Hematopoietic multipotent progenitor cell (in vitro differentiated cells): ENCODE data around the gene DLG5. TPM values are rescaled to one million over a fixed set of nuclear protein-coding genes. Genes with fewer than 3 reads are reported as not detected.

Source experiments
- DNase-seq, 3 donors: peaks; one replicate each; pipeline ENCODE4 v3.0.0-alpha.2; 2011 to 2015; ENCODE audit warnings: low read depth in 2 of 3, low spot score in 2 of 3
- total RNA-seq: library from RNA; depleted of rRNA; stranded (reverse); fragments of >200 nt; gene quantifications from one replicate; pipeline ENCODE4 v1.2.3, GENCODE V29; 2012

DLG5 gene
- total RNA-seq, 1 donor = 9.2 TPM

DNA sequence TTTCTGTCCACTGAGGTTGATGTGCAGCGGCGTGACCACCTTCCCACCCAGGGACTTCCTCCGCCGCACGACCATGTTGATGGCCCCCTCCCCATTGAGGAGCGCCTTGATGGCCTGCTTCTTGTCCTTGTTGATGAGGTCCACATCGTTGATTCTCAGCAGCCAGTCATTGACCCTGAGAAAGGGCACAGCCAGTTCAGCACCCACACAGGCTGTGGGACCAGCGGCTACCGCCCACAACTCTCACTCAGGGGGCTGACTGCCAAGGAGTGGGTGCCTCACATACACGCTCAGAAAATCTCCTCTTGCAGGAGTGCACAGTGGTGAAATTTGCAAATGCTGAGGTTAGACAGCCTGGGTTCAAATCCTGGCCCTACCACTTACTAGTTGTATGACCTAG lies 97.2 kb downstream of the DLG5 start:
- DNase-seq = no peak

DNA sequence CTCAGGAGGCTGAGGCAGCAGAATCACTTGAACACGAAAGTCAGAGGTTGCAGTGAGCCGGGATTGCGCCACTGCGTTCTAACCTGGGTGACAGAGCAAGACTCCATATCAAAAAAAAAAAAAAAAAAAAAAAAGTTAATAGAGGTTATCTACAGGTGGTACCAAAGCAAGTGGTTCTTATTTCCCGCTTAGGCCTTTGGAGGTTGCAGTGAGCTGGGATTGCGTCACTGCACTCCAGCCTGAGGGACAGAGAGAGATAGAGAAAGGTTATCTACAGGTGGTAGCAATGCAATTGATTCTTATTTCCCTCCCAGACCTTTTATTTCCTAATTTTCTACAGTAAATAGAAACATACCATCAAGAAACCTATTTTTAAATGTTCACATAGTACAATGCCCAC lies 98.2 kb downstream of the DLG5 start:
- DNase-seq = no peak

DNA sequence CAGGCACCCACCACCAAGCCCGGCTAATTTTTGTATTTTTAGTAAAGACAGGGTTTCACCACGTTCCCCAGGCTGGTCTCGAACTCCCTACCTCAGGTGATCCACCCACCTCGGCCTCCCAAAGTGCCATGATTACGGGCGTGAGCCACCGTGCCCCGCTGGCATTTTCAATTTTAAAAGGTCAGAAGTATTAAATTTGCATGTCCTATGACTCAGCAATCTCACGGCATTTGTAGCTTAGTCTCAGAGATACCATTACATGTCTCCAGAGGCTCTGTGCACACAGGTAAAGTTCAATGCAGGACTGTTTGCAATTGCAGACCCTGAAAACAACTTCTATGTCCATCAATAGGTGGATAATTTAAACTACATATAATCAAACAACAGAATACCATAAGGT lies 99.2 kb downstream of the DLG5 start:
- no peak for DNase-seq

DNA sequence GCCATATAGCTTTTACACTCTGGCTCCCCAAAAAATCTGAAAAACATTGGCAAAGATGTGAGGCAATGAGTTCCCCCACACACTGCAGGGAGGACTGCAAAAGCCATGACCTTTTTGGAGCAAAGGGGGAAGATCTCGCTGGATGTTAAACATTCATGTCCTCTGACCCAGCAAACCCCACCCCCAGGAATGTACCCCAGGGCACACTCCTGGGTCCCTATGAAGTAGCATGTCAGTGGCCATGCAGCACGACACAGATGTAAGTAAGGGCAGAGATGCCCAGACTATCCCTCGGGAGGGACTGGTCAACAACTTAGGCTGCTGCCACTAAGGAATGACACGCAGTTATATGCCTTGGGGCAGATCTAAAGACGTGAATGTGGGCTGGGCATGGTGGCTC lies 100.6 kb downstream of the DLG5 start:
- no peak for DNase-seq

DNA sequence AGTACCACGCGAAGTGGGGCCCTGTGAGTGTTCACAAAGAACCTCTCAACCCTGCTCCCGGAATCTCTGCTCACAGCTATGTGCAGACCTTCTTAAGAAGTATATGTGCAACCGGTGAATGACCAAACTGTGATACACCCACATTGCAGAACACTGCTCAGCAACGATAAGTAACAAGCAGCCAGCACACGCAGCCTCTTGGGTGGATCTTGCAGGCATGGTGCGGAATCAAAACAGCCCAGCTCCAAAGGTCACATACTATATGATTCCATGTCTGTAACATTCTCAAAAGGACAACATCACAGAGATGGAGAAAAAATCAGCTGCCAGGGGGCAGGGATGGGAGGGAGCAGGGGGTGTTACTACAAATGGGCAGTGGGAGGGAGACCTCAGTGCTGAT lies 101.6 kb downstream of the DLG5 start:
- no peak for DNase-seq

DNA sequence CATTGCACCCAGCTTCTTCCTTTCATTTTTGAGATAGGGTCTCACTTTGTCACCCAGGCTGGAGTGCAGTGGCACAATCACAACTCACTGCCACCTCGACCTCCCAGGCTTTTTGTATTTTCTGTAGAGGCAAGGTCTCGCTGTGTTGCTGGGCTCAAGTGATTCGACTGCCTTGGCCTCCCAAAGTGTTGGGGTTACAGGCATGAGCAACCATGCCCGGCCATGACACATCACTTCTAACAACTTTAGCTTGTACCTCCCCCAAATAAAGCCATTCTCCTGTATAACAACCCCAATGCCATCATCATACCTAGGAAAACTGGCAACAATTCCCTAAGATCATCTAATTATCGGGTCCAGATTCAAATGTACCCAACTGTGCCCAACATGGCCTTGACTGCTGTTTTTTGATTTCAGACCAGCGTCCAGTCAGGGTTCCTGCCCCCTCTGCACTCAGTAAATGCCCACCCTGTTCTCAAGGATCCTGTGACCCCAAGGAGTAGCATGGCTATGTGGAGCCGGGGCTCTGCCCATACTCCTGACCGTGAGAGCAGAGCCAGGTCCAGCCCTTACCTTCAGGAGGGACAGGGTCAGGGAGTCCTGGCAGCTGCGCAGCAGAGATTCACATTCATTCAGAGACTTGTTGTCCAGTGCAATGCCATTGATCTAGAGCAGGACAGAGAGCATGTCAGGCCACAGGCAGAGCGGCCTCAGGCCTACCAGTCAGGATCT lies 102.6 kb downstream of the DLG5 start:
- no peak for DNase-seq

DNA sequence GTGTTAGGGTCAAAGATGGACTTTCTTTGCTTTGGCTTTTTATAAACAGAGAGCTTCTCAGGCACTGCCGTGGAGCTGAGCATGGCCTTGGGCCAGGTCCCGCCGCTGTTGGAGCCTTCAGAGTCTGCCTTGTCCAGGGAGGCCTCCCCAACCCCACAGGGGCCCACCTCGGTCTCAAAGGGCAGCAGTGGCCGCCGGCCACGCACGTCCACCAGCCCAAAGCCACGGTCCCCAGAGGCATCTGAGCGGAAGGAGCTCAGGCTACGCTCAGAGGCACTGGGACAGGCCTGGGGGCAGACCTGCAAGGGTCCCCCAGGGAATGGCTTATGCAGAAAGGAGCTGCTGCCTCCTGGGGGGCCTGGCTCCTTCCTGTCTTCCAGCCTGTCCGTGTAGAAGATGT lies 105.0 kb downstream of the DLG5 start:
- no peak for DNase-seq

DNA sequence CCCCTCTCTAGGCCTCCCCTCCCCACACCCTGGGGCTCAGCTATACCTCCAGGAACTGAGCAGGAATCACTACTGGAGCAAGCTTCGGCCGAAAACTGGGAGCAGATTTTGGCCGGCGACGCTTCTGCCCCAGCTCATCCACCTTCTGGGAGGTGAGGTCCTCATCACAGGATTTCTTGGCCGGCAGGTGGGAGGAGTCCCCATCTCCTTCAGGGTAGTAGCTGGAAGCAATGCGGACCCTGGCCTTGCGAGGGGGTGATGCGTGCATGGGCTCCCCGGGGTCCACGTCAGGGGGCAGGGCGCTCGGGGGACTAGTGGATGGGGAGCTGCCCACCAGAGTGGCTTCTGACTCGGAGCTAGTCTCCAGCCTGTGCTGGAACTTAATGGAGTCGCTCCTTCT lies 105.5 kb downstream of the DLG5 start:
- no peak for DNase-seq

DNA sequence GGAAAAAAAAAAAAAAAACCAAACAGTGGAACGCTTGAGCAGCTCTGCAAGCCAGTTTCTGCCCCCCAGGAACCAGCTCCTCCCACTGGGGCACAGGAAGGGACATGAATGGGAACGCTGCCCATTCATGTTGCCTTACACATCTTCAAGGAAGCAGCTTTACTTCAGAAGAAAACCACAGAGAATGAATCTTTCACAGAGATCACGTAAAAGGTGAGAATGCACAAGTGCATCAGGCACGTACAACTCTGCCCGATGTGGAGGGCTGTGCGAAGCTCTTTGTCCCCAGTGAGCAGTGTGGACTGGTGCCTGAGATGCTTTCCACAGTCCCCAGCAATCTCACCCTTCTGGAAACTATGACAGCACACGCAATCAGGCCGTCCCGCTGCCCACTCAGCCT lies 106.2 kb downstream of the DLG5 start:
- no peak for DNase-seq

DNA sequence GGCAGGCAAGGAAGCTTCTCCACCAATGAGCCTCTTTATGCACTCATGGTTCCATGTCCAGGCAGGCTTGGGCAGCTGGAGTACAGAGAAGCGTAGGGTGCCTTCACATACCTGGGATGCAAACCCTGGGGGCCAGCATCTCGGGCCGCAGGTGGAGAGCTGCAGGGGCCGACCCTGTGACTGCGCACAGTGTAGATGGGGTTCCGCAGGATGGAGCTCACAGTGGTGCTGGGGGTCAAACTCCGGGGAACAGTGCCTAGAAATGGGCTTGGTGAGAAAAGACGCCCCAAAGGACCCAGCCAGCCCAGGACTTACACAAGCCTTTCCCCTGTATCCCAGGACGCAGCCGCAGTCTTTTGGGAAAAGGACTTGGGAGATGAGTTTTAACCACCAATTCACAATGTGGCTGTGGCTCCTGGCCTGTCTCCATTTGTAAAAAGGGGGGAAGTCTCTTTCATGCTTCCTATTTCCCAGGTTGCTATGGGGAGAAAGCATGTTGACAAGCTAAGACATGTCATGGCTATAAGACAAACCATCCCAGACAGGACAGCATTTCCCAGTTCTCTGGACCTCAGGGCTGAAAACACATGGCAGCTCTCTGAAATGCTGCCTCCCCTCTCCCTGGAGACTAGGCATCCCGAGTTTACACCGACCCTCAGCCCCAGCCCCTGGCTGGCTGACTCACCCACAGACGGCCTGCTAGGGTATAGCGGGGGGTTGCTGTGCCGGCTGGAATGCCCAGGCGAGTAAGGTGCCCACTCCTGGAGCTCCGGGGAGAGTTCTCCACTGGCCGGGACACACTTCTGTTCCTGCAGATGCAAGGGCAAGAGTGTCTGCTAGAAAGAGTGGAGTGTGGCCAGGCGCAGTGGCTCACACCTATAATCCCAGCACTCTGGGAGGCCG lies 107.1 kb downstream of the DLG5 start:
- no peak for DNase-seq

DNA sequence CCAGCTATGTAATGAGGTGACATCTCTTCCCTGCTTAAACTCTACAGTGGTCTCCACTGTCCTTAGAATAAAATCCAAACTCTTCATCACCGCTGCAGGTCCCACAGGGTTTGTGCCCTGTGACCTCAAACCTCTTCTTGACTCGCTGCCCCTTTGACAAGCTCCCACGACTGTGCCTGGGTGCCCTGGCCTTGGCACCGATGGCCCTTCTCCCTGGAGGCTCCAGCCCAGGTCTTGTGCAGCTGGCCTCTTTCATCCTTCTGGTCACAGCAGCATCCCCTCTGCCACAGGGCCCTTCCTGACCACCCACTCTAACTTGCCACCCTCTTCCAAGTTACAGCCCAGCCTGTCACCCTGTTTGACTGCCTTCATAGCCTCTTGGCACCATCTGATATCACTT lies 108.2 kb downstream of the DLG5 start:
- DNase-seq = no peak

DNA sequence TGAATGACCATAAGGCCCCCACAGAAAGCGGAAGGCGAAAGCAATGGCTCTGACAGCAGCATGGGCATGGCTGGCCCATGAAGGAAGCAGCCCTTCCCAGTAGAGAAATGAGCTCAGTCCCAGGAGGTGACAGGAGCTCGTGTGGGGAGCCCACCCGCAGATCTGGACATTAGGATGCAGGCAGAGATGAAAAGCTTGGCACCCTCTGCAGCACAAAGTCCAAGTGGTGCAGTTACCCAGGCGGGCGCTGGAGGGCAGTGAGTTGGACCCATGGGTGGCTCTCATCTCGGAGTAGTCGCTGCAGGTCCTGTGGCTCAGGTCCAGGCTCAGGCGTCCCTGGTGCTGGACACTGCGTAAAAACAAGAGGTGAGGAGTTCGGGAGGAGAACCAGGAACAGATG lies 109.0 kb downstream of the DLG5 start:
- DNase-seq = no peak

DNA sequence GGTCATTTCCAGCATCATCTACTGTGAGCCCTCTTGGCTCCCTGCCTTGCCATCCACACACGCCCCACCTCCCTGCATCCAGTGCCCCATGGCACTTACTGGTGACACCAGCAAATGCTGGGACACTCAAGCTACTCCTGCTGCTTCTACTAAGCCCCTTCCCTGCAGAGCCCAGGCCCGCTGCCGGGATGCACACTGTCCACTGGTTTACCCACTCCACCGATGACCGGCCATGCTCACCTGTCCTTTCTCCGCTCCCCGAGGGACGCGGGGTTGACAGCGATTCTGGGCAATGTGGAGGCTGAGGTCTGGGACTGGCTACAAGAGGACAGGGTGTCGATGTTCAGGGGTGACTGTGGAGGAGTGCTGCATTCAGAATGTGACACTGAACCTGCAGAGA lies 110.2 kb downstream of the DLG5 start:
- DNase-seq = no peak

DNA sequence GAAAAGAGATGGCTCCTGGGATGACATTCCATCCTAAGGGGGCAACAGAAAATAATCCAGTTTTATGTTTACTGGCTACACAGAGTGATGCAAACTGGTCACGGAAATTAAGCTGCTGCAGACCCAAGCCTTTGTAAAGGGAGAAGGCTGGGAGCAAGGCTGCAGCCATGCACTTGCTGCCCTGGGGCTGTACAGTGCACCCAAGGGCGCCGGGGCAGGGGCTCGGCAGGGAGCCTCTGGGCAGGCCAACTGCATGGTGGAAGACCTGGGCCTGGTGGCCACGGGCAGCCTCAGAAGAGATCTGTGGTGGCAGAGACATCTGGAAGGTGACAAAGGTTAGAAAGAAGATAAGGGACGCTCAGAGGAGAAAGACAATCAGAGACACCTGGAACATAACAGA lies 113.8 kb downstream of the DLG5 start:
- no peak for DNase-seq

DNA sequence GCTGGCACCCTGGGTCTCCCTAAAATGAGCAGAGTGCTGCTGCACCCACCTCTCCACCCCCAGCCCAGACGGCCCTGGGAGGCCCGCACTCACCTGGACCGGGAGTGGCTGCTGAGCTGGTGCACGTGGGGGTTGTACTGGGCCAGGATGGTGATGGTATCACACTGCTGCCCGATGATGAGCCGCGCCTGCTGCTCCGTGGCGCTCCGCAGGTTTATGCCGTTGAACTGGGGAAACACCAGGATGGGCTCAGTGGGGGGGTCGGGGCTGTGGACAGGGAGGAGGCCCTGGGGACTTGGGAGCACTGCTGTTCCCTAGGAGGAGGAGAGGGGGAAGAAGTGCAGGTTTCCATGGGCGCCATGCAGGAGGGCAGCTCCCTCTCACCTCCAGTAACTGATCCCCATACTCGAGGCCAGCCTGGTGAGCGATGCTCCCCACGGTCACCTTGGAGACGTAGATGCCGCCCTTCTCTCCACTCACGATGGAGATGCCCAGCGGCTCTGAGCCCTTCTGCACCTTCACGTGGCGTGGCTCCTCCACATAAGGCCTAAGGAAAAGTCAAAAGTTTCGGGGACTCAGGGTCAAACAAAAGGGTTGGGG lies 114.6 kb downstream of the DLG5 start:
- DNase-seq = no peak

DNA sequence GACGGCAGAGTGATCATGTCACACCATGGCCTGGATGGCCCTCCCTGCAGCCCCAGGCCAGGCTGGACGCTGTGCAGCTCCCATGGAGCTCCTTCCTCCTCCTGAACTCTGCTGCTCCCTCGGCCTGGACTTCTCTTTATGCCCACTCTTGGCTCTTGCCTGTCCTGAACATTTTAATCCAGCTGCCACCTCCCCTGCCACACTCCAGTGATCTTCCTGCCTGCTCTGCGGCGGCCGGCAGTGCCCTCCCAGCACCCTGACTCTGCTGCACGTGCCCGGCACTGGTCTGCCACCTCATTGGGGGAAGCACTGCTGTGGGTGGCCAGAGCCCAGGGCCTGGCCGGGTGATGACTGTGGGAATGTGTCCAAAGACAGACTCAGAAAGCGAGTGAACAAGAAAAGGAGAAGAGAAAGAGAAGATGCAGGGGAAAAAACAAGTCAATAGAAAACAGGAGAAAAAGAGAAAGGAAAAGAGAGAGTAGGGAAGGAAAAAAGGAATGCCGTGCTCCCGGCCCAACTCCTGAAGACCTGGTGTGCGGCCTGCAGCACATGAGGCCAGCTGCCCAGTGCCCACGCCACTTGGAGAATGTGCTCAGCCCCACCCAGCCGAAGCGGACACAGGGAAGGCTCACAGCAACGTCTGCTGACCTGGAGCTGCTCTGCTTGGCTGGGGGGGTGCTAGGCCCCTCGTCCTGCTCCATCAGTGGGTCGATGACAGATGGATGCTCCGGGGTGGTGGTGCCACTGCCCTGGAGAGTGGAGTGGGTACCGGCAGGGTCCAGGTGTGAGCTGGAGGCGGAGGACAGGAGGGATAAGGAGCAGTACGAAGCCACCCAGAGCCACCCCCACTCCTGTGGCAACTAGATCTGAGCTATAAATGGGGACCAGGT lies 115.9 kb downstream of the DLG5 start:
- DNase-seq = no peak

DNA sequence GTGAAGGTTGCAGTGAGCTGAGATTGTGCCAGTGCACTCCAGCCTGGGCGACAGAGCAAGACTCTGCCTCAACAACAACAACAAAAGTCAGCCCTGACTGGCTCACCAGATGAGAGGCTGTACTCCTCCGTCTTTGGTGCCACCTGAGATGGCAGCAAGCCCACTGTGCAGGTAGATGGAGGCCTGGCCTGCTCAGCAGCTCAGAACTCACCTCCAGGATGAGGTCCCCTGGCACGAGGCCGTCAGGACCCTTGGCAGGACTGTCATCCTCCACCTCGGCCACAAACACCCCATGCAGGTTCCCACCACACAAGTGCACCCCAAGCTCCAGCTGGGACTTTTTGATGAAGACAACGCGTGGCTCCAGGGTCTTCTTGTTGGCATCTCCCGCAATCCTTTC lies 117.2 kb downstream of the DLG5 start:
- DNase-seq = no peak

DNA sequence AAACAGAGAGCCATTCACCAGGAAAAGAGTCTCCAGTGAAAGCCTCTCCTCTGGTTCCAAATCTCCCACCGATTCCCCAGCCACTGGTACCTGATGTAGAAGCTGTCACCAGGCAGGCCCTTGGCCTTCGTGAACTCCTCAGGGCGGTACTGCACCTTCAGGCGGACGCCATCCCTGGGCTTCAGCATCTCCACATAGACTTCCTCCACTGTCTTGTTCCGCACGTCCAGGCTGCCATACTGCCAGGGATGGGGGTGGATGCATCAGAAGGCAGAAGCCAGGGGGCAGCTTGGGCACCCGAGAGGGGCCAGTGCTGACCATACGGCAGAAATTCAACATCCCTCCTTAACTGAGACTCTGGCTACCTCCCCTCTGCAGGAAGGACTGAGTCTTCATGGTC lies 118.8 kb downstream of the DLG5 start:
- DNase-seq = no peak

DNA sequence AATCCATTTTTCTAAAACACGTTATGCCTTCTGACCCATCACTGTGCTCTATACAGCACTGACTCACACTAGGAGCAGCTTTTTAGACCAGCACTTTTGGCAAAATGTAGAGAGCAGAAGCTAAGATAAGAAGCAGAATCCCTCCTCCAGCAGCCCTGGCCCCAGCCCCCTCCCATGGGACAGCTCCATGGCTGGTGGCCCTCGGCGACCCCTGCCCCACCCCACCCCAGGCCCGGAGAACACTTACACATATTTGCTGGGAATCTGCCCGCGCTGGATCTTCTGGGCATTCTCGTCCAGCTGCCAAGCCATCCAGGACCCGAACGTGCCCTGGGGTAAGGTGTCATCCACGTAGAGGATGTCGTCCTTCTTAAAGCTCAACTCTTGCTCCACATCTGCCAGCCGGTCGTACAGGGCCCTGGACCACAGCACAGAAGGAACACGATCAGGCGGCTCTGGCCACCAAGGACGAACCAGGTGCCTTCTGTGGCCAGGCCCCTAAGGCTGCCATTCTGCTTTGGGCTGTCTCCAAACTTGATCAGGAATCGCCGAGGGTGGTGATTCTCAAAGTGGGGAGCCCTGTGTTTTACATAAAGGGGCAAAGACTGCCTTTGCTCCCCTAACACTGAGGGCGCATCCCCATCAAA lies 119.9 kb downstream of the DLG5 start:
- no peak for DNase-seq

DNA sequence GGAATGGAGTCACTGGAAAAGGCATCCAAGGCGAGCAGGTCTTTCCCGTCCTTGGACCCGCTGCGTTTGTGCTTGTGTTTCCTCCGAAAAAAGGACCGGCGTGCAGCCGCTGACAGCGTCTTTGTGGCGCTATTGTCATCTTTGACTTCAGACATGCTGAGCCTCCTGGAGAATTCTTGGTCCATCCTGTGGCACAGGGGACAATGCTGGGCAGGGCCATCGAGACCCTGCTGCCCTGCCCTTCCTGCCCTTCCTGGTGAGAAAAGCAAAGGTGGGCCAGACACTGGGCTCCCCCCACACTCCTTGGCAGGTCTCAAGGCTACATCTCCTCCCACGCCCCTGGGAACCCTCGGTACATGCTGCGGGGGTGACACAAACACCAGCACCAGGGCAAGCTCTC lies 120.9 kb downstream of the DLG5 start:
- DNase-seq = no peak
